Islet precursor cell (in vitro differentiated cells): ENCODE measurements around the gene MGLL.

Experiments
- DNase-seq: peaks from one replicate; pipeline ENCODE4 v3.0.0-alpha.2; 2018

Gene MGLL

DNA sequence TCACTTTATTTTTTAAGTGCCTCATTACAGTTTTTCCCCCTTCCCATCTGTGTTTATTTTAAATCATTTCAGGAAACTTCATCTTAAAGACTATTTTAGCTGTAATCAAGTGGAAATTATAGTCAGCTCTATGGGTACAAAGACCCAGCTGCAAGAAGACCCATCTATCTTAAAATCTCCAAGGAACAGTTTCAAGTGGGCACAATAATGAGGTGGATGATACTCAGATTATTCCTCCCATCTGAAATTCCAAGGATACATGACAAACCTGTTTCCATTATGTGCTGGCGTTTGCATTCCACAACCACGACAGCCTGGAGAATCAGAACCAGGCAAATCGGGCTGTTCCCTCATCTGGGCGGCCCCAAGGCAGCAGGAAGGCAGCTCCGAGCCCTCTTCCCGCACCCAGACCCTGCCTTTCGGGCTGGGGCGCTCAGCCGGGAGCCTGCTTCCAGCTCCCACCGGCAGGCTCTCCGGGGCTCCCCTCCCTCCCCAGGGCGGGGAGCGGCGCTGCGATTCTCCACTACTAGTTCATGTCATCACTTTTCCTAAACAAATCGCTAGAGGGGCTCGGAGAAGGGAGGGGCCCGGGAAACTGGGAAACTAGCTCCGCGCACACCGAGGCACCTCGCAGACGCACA is at the start of gene MGLL:
Gene MGLL, minus strand, starts transcription at position 475 of the 641 bp plus-strand sequence. Its CDS starts 197 bp downstream, at position 278.
- peak; percentile 65 for DNase-seq

DNA sequence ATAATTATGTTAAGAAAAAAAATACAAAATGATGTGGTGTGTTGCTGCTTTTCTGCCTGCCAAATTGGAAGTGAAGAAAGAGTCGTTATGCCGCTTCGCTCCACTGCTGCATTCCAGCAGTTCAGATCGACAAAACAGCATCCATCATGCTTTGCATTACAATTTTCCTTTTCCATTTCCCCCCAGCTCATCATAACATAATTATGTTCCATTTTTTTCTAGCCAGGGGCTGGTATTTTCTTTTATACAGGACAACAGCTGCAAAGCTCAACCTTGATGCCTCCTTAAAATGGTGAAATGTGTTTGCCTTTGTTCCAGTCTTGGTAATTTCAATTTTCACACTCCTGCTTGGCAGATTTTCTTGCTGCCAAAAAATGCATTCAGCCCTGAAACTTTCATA is 47.8 kb upstream of the MGLL start:
- no peak for DNase-seq

DNA sequence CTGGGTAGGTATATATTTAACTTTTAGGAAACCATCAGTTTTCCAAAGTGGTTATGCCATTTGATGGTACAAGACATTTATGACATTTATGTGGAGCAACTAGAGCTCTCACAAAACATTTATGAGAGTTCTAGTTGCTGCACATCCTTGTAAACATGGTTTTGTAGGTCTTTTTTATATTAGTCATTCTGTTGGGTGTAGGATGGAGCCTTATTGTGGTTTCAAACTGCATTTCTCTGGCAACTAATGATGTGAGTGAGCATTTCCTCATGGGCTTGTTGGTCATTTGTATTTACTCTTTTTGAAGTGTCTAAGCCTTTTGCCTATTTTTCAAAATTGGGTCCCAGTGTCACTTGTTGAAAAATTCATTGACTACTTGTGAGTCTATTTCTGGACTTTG is 45.7 kb upstream of the MGLL start:
- DNase-seq, result no peak

DNA sequence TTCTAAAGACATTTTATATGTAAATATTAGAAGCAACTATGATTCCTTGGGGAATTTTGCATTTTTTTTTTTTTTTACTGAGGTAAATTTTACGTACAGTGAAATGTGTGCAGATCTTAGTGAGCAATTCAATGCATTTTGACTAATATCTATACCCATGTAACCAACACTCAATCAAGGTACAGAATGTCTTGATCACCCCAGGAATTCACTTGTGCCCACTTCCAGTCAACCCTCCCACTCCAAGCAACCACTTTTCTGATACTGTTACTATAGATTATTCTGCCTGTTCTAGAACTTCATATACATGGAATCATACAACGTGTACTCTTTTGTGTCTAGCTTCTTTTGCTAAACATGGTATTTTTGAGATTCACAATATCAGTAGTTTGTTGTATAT is 45.1 kb upstream of the MGLL start:
- no peak for DNase-seq

DNA sequence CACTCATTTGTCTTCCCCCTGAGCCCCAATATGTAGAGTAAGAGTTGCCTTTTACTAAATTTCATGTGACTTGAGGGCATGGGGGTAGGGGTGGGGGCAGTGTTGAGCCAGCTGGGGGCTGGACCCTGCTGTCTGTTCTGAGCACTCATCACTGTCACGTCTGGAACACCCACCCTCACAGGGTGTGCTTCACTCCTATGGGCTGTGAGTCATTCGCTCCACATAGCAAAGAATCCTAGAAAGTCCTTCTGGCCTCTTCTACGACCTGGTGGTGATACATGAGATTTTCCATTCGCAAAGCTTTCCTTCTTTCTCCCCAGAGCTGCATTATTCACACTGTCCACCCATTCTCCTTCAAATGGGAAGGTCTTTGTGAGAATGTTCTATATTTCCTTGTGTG is 43.6 kb upstream of the MGLL start:
- DNase-seq, result peak; percentile 91

DNA sequence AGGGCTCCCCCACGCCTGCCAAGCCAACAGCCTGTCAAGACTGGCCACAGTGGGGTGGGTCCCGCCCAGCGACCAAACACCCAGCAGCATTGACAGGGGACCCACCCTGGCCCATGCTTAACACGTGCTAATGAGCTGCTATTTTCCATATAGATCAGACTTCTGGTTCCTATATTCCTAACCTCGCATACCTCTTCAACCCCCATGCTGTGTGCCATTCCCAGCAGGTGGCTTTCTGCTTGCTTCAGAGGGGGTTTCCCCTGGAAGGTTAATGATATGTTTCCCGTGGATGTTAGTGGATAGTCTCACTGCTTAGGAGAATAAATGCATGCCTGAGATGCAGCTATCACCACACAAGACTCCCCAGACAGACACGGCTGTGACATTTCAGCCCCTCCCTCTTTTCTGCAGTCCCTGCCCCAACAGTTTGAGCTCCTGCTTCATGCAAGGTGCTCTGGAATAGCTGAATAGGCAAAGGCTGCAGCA is 37.9 kb upstream of the MGLL start:
- DNase-seq, result no peak

DNA sequence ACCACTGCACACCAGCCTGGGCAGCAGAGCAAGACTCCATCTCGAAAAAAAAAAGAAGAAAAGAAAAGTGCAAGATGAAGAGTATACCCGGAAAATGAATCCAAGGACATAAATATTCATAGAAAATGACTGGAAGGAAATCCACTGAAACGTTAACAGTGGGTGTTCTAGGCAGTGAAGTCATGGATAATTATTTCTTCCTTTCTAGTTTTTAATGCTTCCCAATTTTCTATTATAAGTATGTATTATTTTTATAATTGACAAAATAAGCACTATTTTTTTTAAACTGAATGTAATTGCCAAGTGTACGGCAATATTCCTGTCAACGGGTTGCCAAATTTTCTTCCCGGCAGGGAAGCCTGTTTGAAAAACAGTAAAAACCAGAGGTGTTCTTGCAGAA is 37.4 kb upstream of the MGLL start:
- DNase-seq, result no peak

DNA sequence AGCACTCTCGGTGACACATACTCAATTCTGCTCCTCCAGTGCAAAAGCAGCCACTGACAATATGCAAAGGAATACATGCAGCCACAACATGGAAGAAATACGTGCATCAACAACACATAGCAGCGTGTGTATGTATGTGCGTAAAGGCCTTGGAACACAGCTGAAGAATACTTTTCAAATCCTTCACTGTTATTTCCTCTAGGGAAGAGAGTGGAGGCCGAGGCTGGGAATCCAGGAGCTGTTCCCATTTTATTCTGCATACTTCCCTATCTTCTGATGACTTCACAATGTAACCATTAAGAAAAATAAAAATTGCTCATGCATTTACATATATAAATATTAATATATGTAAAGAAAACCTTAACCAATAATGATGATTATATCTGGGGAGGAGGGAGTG is 36.6 kb upstream of the MGLL start:
- no peak for DNase-seq

DNA sequence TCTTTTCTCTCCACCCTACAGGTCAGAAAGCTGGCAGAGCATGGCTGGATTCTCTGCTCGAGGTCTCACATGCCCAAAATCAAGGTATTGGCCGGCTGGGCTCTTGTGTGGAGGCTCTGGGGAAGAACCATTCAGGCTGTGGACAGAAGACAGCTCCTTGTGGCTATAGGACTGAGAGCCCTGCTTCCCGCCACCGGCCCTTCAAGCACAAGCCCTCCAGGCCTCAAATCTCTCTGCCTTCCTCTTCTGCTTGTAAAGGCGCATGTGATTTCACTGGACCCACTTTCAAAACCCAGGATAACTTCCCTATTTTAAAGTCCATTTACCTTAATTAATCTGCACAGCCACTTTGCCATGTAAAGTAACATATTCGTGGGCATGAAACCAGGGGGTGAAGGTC is 36.2 kb upstream of the MGLL start:
- no peak for DNase-seq

DNA sequence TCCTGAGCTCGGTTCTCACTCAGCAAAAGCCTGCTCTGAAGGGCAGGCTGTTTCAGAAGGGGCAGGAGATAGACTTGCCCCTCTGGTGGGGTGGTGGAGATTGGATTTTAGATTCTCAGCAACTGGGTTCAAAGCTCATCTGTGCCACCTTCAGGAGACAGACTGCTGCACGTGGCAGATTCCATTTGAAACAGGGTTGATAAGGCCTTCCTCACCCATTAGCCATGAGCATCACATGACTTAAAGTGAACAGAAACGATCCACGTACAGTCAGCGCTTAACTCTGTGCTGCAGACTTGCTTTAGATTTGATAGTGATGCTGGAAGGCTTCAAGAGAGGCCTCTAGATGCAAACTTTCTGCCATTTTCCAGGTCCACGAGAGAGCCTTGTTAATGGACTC is 35.0 kb upstream of the MGLL start:
- DNase-seq, result no peak

DNA sequence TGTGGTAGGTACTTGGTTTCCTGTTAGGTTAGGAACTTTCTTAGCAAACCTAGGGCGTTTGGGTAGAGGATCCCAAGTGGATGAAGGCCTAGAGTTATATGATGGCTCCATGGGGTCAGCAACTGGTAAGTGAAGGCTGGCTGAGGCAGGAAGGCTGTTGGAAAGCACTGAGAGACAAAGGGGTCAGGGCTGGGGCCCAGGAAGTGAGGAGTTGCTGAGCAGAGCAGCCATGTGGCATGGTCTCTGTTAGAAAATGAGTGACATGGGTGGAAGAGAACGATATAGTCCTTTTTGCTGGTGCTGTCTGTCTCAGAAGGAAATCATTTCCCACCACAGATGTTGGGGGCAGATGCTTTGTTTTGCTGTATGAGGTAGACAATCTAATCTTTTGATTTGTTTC is 34.5 kb upstream of the MGLL start:
- DNase-seq, result no peak

DNA sequence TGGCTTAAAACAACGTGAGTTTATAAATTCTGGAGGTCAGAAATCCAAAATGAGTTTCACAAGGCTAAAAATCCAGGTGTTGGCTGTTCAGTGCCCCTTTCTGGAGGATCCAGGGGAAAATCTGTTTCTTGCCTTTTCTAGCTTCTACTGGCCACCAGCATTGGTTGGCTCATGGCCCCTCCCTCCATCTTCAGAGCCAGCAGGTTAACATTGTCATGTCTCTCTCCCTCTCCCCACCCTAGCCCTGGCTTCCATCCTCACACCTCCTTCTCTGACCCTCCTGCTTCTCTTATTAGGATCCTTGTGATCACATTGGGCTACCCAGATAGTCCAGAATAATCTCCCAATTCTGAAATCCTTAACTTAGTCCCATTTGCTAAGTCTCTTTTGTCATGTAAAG is 32.9 kb upstream of the MGLL start:
- DNase-seq, result no peak

DNA sequence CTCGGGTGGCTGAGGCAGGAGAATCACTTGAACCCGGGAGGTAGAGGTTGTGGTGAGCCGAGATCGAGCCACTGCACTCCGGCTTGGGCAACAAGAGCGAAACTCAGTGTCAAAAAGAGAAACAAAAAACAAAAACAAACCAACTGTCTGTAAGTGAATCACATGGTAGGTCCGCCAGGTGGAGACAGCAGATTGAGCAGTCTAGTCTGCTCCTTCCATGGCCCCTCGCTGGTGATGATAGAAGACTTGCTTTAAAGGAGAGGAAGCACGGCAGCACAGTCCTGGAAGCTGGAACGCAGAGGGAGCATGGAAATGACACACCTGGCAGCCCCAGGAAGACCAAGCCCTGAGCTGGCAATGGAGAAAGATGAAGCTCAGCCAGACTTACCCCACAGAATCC is 31.4 kb upstream of the MGLL start:
- DNase-seq, result peak; percentile 73

DNA sequence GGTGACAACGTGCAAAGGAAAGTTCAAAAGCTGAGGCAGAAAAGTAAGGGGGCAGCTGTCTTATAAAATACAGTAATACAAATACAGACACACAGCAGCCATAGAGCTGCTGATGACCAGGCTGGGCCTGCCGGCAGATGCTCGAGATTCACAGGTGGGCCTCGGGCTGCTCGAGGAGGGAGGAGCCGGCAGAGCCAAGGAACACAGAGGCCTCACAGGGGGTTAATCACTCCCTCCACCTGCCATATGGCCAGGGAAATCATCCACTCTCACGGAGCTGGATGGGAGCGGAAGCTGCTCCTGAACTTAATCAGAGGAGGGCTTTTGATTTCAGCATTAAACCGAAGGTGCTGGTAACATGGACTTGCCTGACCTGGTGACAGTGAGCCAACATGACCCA is 29.6 kb upstream of the MGLL start:
- no peak for DNase-seq

DNA sequence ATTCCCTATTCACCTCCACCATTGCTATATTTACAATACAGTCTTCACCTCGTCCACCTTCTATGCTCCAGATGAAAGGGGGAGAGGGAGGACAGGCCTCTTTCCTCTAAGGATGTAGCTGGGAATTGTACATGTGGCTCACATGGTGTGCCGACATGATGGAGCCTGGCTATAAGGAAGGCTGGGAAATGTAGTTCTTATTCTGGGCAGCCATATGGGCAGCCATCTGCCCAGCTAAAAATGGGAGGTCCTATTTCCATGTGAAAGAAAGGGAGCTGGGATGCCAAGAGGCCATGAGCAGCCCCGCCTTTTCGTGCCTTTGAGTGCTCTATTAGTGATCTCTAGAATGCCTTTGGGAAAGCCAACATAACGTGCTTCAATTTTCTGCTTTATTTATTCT is 27.1 kb upstream of the MGLL start:
- no peak for DNase-seq

DNA sequence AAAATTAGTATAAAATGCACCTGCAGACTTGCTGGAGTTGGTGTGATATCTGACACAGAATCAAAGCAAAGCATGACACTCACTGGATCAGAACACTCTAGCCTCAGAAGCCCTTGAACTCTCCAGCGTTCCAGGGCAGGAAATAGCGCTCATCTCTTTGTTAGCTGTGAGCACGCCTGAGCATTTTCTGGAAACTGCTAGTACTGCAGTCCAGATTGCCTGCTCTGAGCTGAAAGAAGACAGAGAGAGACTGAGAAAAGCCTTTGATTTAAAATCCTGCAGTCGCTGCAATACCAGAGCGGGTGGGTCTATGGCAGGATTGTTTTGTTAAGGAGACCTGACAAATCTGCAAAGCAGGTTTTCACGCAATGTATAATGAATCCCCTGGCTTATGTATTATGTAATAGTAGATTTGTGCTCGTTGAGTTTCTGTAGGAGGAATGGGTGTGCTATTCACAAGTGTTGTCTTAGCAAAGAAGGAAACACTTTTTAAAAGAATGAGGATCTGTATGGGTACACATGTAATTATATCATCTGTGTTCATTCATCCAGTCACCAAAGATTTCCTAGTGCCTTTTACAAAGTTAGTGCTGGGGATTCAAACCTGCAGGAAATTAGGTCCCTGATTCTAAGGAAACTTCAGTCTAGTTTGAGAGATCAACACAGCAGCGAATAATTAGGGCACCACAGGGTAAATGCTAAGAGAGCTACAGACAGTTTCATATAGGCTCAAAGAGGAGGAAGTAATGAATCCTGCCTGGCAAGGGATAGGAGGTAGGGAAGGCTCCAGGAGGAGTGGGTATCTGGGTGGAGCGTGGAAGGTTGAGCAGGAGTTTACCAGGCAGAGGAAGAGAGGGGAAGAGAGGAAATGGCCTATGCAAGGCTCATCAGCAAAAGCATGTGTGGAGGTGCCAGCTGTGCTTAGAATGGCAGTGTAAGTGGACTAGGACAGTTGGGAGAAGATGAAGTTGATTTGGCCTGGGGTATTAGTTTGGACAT is 26.1 kb upstream of the MGLL start:
- no peak for DNase-seq

DNA sequence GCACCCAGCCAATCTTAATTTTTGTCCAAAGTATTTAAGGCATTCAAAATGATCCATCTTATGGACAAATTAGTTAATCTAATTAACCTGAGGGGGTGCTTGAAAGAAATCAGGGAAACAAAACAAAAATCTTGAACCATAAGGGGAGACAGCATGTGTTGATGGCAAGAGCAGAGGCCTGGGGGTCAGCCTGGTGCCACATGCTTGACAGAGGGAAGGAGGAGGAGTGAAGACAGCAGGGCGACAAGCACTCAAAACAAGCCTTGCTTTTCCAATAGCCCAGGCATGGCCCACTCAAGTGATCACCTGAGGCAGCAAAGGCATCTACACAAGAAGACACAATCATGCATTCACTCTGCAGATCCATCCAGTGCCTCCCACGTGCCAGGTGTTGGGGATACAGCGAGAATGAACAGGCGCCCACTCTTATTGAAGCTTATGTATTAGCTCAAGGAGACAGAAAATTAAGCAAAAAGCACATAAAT is 25.0 kb upstream of the MGLL start:
- DNase-seq, result no peak

DNA sequence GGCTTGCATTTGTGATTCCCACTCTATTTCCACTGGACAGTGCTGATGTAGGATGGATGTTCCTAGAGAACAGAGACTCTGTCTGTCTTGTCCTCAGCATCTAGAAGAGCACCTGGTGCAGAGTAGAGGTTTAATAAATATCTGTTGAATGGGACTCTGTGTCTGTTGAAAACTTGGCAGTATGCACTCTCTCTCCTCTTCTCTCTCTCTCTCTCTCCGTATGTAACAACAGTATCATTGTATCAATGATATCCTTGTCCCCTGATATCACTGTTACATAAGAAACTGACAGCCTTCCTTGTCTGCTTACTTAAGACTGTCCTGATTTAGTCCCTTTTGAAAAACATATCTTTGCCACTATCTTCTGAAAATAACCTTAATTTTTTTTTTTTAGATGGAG is 24.3 kb upstream of the MGLL start:
- DNase-seq, result no peak

DNA sequence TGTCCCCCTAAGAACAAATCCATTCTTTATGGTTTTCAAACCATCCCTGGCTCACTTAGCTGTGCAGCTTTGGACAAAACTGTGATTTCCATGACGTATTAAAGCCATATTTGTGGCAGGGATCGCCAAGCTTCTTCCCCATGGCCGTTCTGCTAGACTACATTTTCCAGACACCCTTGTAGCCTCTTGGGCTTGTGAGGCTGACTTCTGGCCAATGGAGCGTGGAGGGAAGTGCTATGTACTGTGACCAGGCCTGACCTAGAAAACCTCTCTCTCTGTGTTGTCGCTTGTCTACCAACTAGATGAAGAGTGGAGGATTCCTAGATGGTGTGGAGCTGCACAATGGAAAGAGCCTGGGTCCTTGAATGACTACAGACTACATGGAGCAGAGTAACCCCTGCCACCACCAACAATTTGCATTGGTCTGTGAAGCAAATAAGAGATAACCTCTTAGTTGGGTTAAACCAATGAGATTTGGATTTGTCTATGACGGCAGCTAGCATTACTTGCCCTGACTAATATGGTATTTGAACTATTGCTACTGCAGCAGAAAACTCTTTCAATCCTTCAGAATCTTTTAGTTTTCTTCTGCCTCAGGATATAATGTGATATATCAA is 22.1 kb upstream of the MGLL start:
- DNase-seq, result no peak

DNA sequence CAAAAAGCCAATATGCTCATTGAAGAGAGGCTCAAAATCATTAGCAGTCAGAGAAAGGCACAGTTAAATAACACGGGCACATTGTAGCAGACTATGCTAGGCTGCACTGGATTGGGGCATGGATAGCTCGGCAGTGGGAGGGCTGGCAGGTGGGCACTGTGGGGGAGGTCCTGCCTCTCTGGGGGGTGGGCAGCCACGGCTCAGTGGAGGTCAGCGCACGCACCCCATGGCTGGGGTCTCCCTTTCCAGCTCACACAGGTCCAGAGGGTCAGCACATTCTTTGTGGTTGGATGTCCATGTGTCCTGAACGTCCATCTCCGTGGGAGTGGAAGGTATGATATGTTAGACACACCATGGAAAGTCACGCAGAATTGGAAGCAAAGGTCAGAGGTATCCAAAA is 18.4 kb upstream of the MGLL start:
- DNase-seq, result no peak

DNA sequence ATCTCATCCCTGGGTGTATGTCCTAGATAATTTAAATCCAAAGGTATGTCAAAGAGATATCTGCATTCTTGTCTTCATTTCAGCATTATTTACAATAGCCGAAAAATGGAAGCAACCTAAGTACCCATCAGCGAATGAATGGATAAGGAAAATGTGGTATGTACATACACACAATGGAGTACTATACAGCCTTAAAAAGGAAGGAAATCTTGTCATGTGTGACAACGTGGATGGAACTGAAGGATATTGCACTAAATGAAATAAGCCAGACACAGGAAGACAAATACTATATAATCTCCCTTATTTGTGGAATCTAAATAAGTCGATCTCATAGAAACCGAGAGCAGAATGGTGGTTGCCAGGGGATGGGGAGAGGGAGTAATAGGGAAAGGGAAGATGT is 16.8 kb upstream of the MGLL start:
- no peak for DNase-seq

DNA sequence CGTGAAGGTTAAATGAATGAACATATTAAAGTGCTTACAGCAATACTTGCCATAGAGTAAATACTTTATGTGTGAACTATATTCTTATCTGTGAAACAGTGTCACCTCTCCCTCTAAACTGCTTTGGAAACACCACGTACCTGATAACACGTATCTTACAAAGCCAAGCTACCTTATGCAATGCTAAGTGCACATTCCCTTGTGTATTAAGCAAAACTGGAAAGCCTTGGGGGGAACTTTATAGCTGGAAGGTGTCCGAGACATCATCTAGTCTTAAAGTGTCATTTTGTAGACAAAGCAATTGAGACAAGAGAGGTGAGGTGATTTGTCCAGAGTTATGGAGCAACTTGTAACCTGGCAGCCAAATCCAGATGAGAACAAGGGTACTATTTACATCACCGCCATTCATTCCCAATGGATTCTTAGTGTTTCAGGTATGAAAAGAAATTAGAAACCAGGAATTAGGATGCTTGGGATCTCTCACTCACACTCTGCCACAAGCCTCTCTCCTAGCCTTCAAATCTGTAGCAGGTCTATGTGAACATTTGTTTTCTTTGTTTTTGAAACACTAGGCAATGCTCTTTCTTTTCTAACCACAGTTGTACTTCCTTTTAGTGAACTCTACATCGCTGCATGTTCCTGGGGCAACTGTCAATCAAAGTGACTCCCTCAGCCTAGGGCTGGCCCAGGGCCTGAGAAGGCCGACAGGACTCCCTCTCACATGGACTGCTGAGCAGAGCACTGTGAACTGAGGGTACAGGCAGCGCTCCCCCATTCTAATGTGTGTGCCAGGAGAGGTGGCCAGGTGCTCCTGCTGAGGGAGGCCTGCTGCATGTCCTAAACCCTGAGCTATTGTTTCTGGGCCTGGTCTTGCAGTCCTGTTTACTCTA is 13.9 kb upstream of the MGLL start:
- DNase-seq, result no peak

DNA sequence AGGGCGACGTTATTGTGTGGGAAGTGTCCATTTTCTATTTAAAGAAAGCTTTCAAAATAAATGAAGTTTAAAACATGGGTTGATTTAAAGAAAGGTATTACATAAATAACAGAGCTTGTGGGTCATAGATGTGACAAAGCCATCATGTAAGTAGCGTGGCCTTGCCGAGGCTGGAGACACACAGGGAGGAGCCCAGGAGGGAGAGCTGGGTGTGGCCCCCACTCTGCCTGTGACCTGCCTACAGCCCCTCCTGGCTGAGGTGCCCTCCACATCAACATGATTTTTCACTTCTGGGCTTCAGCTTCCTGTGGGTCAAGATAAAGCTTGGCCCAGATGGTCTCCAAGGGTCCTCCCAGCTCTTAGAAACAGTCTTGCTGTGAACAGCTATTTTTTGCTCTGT is 12.5 kb upstream of the MGLL start:
- no peak for DNase-seq
